ENCODE measurements around the gene RNF20. TPM values are rescaled to one million over a fixed set of nuclear protein-coding genes. Genes with fewer than 3 reads are reported as not detected.

Gene RNF20
- total and polyA plus RNA-seq, 12 donors, result 13.2 to 64.4 (median 54.6) TPM

DNA sequence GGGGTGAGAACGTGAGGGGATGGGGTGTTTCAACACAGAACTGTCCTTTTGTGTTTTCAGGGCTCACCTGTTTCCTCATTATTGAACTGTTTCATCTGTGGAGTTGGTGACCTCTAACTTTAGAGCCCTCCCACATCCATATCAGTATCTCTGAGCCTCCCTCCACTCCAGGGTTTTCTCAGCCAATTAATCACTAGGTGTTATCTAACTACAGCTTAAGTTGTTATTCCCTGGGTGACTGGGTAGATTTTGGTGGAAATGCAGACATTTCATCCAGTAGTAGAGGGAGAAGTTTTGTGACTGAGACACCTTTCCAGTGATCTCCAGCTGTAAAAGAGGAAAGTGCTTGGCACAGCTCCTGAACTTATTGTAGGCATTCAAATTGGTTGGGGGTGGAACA is 37.5 kb downstream of the RNF20 start:
- intact Hi-C loops (cut with DNase I), result no loop called here

DNA sequence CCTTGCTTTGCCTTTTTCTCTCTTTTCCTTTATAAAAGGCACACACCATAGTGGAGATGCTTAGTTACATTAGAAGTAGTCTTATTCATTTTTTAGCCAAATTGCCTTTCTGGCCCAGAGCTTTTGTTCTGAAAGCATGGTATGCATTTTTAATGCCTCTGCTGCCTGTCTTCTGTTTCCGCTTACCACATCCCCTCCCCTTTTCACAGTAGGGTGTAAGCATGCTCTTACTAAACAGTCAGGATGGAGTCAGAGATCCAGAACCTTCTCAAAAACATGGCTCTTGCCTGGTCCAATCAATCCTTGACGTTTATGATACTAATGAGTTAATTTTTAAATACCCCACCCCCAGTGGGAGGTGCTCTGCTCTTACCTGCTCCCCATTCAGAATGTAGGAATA is 38.7 kb downstream of the RNF20 start:
- Histone ChIP-seq H3K27ac (no peak overlapping the region), H3K4me1 (peaks cover 0 to 10% (median 0%) of the 10 kb centered on the region in 9 donors), H3K27me3 (no peaks in the 10 kb centered on the region), H3K4me3 (no peak overlapping the region), H3K9me3 (no peaks in the 10 kb centered on the region), H3K36me3 (peaks cover 0 to 35% (median 0%) of the 10 kb centered on the region in 9 donors)
- TF ChIP-seq, protein P1, sequence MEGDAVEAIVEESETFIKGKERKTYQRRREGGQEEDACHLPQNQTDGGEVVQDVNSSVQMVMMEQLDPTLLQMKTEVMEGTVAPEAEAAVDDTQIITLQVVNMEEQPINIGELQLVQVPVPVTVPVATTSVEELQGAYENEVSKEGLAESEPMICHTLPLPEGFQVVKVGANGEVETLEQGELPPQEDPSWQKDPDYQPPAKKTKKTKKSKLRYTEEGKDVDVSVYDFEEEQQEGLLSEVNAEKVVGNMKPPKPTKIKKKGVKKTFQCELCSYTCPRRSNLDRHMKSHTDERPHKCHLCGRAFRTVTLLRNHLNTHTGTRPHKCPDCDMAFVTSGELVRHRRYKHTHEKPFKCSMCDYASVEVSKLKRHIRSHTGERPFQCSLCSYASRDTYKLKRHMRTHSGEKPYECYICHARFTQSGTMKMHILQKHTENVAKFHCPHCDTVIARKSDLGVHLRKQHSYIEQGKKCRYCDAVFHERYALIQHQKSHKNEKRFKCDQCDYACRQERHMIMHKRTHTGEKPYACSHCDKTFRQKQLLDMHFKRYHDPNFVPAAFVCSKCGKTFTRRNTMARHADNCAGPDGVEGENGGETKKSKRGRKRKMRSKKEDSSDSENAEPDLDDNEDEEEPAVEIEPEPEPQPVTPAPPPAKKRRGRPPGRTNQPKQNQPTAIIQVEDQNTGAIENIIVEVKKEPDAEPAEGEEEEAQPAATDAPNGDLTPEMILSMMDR (IDR thresholded peaks at IDR 0.05), result no peak
- ATAC-seq (no peak), DNase-seq (no peak)
- intact Hi-C loops (cut with DNase I), result no loop called here
- 63 to 81% methylated on average over 2 of the region's 2 CpGs for WGBS, 2 donors

More for the DNA sequence above, 37.5 kb downstream of the RNF20 start:
- H3K27ac ChIP-seq, result no peak overlapping the region
- no peak for ATAC-seq
- H3K4me1 ChIP-seq, result peaks cover 0 to 10% (median 0%) of the 10 kb centered on the region in 9 donors
- H3K27me3 ChIP-seq, result no peaks in the 10 kb centered on the region
- H3K4me3 ChIP-seq, result no peak overlapping the region
- no peaks in the 10 kb centered on the region for H3K9me3 ChIP-seq
- 69 to 80% methylated on average over 1 of the region's 1 CpG for WGBS, 2 donors
- peaks cover 0 to 47% (median 3%) of the 10 kb centered on the region in 9 donors for H3K36me3 ChIP-seq
- no peak for DNase-seq
- TF ChIP-seq, protein P1 (IDR thresholded peaks at IDR 0.05), result no peak

DNA sequence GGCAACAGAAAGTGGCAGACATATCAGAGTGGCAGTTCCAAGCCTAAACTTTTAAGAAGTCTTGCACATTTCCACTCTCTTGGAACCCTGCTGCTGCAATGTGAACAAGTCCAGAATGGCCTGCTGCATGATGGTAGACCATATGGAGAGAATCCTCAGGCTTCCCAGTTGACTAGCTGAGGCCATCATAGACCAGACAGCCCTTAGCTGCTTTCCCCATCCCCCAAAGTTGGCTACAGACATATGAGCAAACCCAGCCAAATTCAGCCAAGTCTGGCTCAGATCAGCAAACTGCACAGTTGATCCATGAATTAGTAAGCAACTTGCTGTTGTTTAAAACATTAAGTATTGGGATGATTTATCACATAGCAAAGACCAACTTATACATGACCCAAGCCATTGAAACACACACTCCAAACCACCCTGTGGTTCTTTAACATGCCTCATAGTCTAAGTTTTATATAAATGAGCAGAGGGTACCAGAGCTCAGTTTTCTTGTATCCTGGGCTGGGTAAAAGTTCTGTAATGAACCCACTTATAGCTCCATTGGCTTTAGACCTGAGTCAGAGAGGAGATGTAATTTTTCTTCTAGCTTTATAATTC is 41.2 kb downstream of the RNF20 start:
- DNase-seq (no peak), ATAC-seq (no peak)
- H3K36me3 ChIP-seq, result peaks cover 0 to 10% (median 0%) of the 10 kb centered on the region in 9 donors
- TF ChIP-seq, protein P1 (IDR thresholded peaks at IDR 0.05), result no peak
- no peak overlapping the region for H3K4me3 ChIP-seq
- H3K4me1 ChIP-seq, result peaks cover 0 to 12% (median 0%) of the 10 kb centered on the region in 9 donors
- H3K9me3 ChIP-seq, result no peaks in the 10 kb centered on the region
- no peak overlapping the region for H3K27ac ChIP-seq
- intact Hi-C loops (cut with DNase I), result no loop called here
- H3K27me3 ChIP-seq, result no peaks in the 10 kb centered on the region

DNA sequence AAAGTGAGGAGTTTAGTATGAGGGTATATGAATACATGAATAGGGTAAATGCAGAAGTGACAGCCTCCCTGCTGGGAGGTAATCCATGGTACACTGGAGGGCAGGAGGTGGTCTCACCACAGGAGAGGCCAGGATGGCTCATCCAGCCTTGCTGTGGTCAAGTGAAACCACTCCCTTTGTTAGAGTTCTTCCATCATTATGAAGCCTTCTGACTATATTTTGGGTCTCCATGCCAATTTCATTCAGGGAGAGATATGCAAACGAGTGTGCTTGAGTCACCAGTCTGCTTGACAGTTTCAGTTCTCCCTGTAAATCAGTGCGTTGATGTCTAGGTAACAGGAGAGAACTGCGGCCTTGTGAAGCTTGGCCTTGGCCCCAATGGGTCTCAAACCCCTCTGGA is 44.7 kb downstream of the RNF20 start:
- DNase-seq, result no peak
- Histone ChIP-seq H3K9me3 (no peaks in the 10 kb centered on the region), H3K27me3 (no peaks in the 10 kb centered on the region), H3K36me3 (no peaks in the 10 kb centered on the region), H3K27ac (no peak overlapping the region), H3K4me1 (peaks cover 0 to 19% (median 0%) of the 10 kb centered on the region in 9 donors), H3K4me3 (no peak overlapping the region)
- 66 to 74% methylated on average over 3 of the region's 3 CpGs for WGBS, 2 donors
- intact Hi-C loops (cut with DNase I), result no loop called here
- ATAC-seq, result no peak
- TF ChIP-seq, protein P1 (IDR thresholded peaks at IDR 0.05), result no peak

Measured in heart right ventricle (tissue), 16 donors.